AG09309 (cell line): Measurements from ENCODE around the gene CROCC2.

Experiments
- DNase-seq: peaks from one replicate; pipeline ENCODE4 v3.0.0-alpha.2; 2010; ENCODE audit warnings: low read depth
- H3K4me3 ChIP-seq: 2 replicates; pipeline ENCODE4 v1.5.1; 2011; ENCODE audit warnings: mild to moderate bottlenecking, low read depth, low read length, moderate library complexity; ENCODE audit not compliant: control insufficient read depth
- CTCF ChIP-seq: IDR thresholded peaks from 2 replicates; pipeline ENCODE4 v1.5.1; 2011; ENCODE audit warnings: mild to moderate bottlenecking, low read depth, low read length, inconsistent platforms; ENCODE audit not compliant: insufficient read depth, control insufficient read depth; ENCODE audit errors: missing control alignments

CROCC2 gene

GRCh38 chr2:240996161-240996833 lies 90.2 kb downstream of the CROCC2 start:
- DNase-seq: no peak
- no peak for TF ChIP-seq CTCF
- no peak overlapping the region for H3K4me3 ChIP-seq

- H3K4me3 ChIP-seq: no peak overlapping the region
- DNase-seq: no peak
- no peak for TF ChIP-seq CTCF
These were observed 90.7 kb downstream of the CROCC2 start for GRCh38 chr2:240996834-240997140.

GRCh38 chr2:240997141-240997855 lies 91.2 kb downstream of the CROCC2 start:
- H3K4me3 ChIP-seq: no peak overlapping the region
- TF ChIP-seq CTCF: no peak
- no peak for DNase-seq

GRCh38 chr2:240997856-240998705 lies 91.9 kb downstream of the CROCC2 start, which contains the start of gene SNED1:
SNED1 (plus strand) TSS chr2:240998618; CDS start chr2:240998838, 220 bp downstream.
- H3K4me3 ChIP-seq: peak within 1 kb of the TSS; percentile 70
- TF ChIP-seq CTCF: no peak
- DNase-seq: peak; percentile 20

GRCh38 chr2:240998706-240998994 lies 92.5 kb downstream of the CROCC2 start:
- DNase-seq: no peak
- TF ChIP-seq CTCF: no peak
- H3K4me3 ChIP-seq: peak overlapping the region; percentile 70

GRCh38 chr2:240998995-240999791 lies 93.1 kb downstream of the CROCC2 start:
- no peak for TF ChIP-seq CTCF
- peak overlapping the region; percentile 70 for H3K4me3 ChIP-seq
- no peak for DNase-seq
